ENCODE measurements around the gene ANO1. TPM values are rescaled to one million over a fixed set of nuclear protein-coding genes. Genes with fewer than 3 reads are reported as not detected.
A peak's percentile ranks its signal among the peaks of the same experiment; 100 is the strongest.

The ANO1 gene
- total RNA-seq, 1 experiment from 2014 or later, result 10.9 TPM

- no peak overlapping the region for H3K14ac ChIP-seq (ENCODE audit: insufficient read depth, low read length)
- H3K18ac ChIP-seq (ENCODE audit: insufficient read length, low read depth, low read length), result no peak overlapping the region
- H3T11ph ChIP-seq (ENCODE audit: low read length), result no peak overlapping the region
- H2BK15ac ChIP-seq (ENCODE audit: low read depth, low read length), result no peak overlapping the region
- H4K91ac ChIP-seq (ENCODE audit: insufficient read length, low read depth, low read length), result no peak overlapping the region
- peak; percentile 16 for DNase-seq
- TF ChIP-seq CTCF (conservative IDR thresholded peaks at IDR 0.05), result no peak
- no peaks in the 10 kb centered on the region for H3K9me3 ChIP-seq (ENCODE audit: control insufficient read depth, low read depth, low read length)
- no peaks in the 10 kb centered on the region for H3K27me3 ChIP-seq (ENCODE audit: insufficient read depth, low read length)
- H4K8ac ChIP-seq (replicated peaks; ENCODE audit: insufficient read length, low read depth, low read length), result no peak overlapping the region
- no peaks in the 10 kb centered on the region for H3K79me1 ChIP-seq (ENCODE audit: insufficient read depth, low read depth, low read length, poor library complexity, severe bottlenecking)
- no peak overlapping the region for H2BK120ac ChIP-seq (ENCODE audit: low read depth, low read length, poor library complexity, severe bottlenecking)
- no peak overlapping the region for H2BK20ac ChIP-seq (ENCODE audit: low read depth, low read length, poor library complexity, severe bottlenecking)
- no peak overlapping the region for H3K4me3 Mint-ChIP-seq
- 0 out of 4 replicates have a peak, but pooled peaks cover 0 to under 1% of the 10 kb centered on the region in 2 experiments for H3K4me1 Mint-ChIP-seq
- H3K27me3 Mint-ChIP-seq (ENCODE audit: low read depth), result peaks cover 22% of the 10 kb centered on the region
- no peak overlapping the region for H4K5ac ChIP-seq (ENCODE audit: insufficient read length, low read depth, low read length)
- no peak overlapping the region for H3K56ac ChIP-seq (ENCODE audit: insufficient read length, low read depth, low read length)
- no peaks in the 10 kb centered on the region for H3K4me1 ChIP-seq (ENCODE audit: insufficient read depth, low read length)
- H2AK5ac ChIP-seq (ENCODE audit: insufficient read length, low read length), result no peak overlapping the region
- H3K23ac ChIP-seq (ENCODE audit: insufficient read length, low read depth, low read length), result no peak overlapping the region
- H3K79me2 ChIP-seq (ENCODE audit: insufficient read depth, low read length), result no peaks in the 10 kb centered on the region
- H3K9me3 Mint-ChIP-seq, result peaks cover 21 to 25% of the 10 kb centered on the region in 2 experiments
- H2BK5ac ChIP-seq (ENCODE audit: insufficient read length, low read length), result no peak overlapping the region
- no peak overlapping the region for H3K4me2 ChIP-seq (ENCODE audit: insufficient read depth, insufficient read length, low read length)
- no peak overlapping the region for H3K4ac ChIP-seq (ENCODE audit: low read depth, low read length)
- H3K27ac Mint-ChIP-seq, result no peak overlapping the region
- H3K9ac ChIP-seq (ENCODE audit: extremely low read depth, insufficient read length, low read length), result no peak overlapping the region
- H2AFZ ChIP-seq (ENCODE audit: low read length), result no peak overlapping the region
- H4K20me1 ChIP-seq (ENCODE audit: control insufficient read depth, insufficient read depth, insufficient read length), result no peaks in the 10 kb centered on the region
- no peak overlapping the region for H3K27ac ChIP-seq (ENCODE audit: insufficient read length, low read depth, low read length)
- no peak overlapping the region for H2BK12ac ChIP-seq (ENCODE audit: insufficient read length, low read depth, low read length)
- peaks cover 0 to 15% (median 3%) of the 10 kb centered on the region in 3 experiments; a peak in 5 of 7 replicates for H3K36me3 Mint-ChIP-seq (ENCODE audit: insufficient read depth in 1 of 3, low read depth in 3 of 3)
- no CpG with 5 or more reads among the region's 3 CpGs for WGBS (ENCODE audit: extremely low coverage, insufficient read length, low lambda C conversion rate)
- H3K23me2 ChIP-seq (ENCODE audit: insufficient read length, low read depth, low read length, poor library complexity, severe bottlenecking), result no peaks in the 10 kb centered on the region
These were observed 24.1 kb upstream of the ANO1 start for GRCh38 chr11:70054004-70054403.

Measured in H9 (cell line).